ENCODE results near the gene MYO19. TPM values are rescaled to one million over a fixed set of nuclear protein-coding genes. Genes with fewer than 3 reads are reported as not detected.
"Not testable (repeated sequence)": the region's sequence is repeated elsewhere in the genome, so short reads cannot be mapped to it uniquely, and the experiment has no call there.

MYO19 gene
- total RNA-seq, 1 donor: 50.1 TPM

GRCh38 chr17:36515837-36516236 is 18.8 kb downstream of the MYO19 start:
- no peak overlapping the region for H3K4me3 ChIP-seq (ENCODE audit: low read depth, low read length)
- TF ChIP-seq CTCF (IDR thresholded peaks at IDR 0.05; ENCODE audit: insufficient read depth, low read depth, low read length): no peak
- no peak for DNase-seq (ENCODE audit: low read depth)

- no peak overlapping the region for H3K4me3 ChIP-seq (ENCODE audit: low read depth, low read length)
- no peak for TF ChIP-seq CTCF (IDR thresholded peaks at IDR 0.05; ENCODE audit: insufficient read depth, low read depth, low read length)
- no peak for DNase-seq (ENCODE audit: low read depth)
These were observed 19.8 kb downstream of the MYO19 start for GRCh38 chr17:36514856-36515255.

- TF ChIP-seq CTCF (IDR thresholded peaks at IDR 0.05; ENCODE audit: insufficient read depth, low read depth, low read length): no peak
- no peak overlapping the region for H3K4me3 ChIP-seq (ENCODE audit: low read depth, low read length)
These were observed 22.0 kb downstream of the MYO19 start for GRCh38 chr17:36512641-36513040.

GRCh38 chr17:36511216-36511615 is 23.5 kb downstream of the MYO19 start:
- no peak overlapping the region for H3K4me3 ChIP-seq (ENCODE audit: low read depth, low read length)
- no peak for DNase-seq (ENCODE audit: low read depth)
- no peak for TF ChIP-seq CTCF (IDR thresholded peaks at IDR 0.05; ENCODE audit: insufficient read depth, low read depth, low read length)

More at GRCh38 chr17:36512641-36513040, 22.0 kb downstream of the MYO19 start:
- DNase-seq (ENCODE audit: low read depth): no peak

GRCh38 chr17:36510636-36511035 is 24.0 kb downstream of the MYO19 start:
- no peak overlapping the region for H3K4me3 ChIP-seq (ENCODE audit: low read depth, low read length)
- no peak for DNase-seq (ENCODE audit: low read depth)
- TF ChIP-seq CTCF (IDR thresholded peaks at IDR 0.05; ENCODE audit: insufficient read depth, low read depth, low read length): no peak

- no peak for TF ChIP-seq CTCF (IDR thresholded peaks at IDR 0.05; ENCODE audit: insufficient read depth, low read depth, low read length)
- no peak for DNase-seq (ENCODE audit: low read depth)
- no peak overlapping the region for H3K4me3 ChIP-seq (ENCODE audit: low read depth, low read length)
These were observed 25.2 kb downstream of the MYO19 start for GRCh38 chr17:36509272-36509985.

- not testable (repeated sequence) for DNase-seq (ENCODE audit: low read depth); H3K4me3 ChIP-seq (ENCODE audit: low read depth, low read length)
These were observed 26.2 kb downstream of the MYO19 start for GRCh38 chr17:36508439-36508838.
